GM12878 (cell line): ENCODE data around the gene VDR. TPM values are rescaled to one million over a fixed set of nuclear protein-coding genes. Genes with fewer than 3 reads are reported as not detected.

ENCODE experiments used
- ATAC-seq: fragments of 200-7000 bp; cut with Tn5 transposase; 3 replicates; pipeline ENCODE4 v1.9.1; 2020; ENCODE audit warnings: mild to moderate bottlenecking, moderate library complexity
- BruUV-seq: library from RNA; stranded (reverse); fragments of 400-500 nt; replicated peaks from 2 replicates; lab custom pipeline; 2021; lab: Mats Ljungman, UMichigan
- CTCF ChIA-PET: fragments of 300-600 bp; sonication (Branson Sonifier 250); formaldehyde crosslinking; extraction: SDS; loops from one replicate; lab custom pipeline; 2021; ENCODE audit warnings: inconsistent platforms; lab: Yijun Ruan, JAX
- POLR2A ChIA-PET: fragments of 350-600 bp; formaldehyde crosslinking; extraction: SDS; loops from one replicate; lab custom pipeline; 2021; ENCODE audit warnings: inconsistent platforms; lab: Charles Lee
- RAD21 ChIA-PET: fragments of 300-600 bp; sonication (Branson Sonifier 250); formaldehyde crosslinking; loops from one replicate; lab custom pipeline; 2023; ENCODE audit warnings: antibody characterized with exemption; ENCODE audit not compliant: unreplicated experiment; lab: Charles Lee
- SMC1A ChIA-PET: fragments of 300-600 bp; sonication (Branson Sonifier 250); formaldehyde crosslinking; loops from one replicate; lab custom pipeline; 2023; ENCODE audit not compliant: unreplicated experiment, uncharacterized antibody; lab: Charles Lee
- DNase-seq: peaks from one replicate; pipeline ENCODE4 v3.0.0-alpha.2; 2011; ENCODE audit warnings: low read depth, low spot score
- FAIRE-seq: peaks from 3 replicates; lab custom pipeline; 2011; peaks lifted over from hg19 to GRCh38; lab: Jason Lieb, UNC
- H2AFZ ChIP-seq: 2 replicates; pipeline ENCODE4 v1.6.0; 2011; ENCODE audit warnings: low read depth, low read length, control low read depth; ENCODE audit not compliant: control insufficient read depth
- H3K27ac ChIP-seq: 2 replicates; pipeline ENCODE4 v1.5.1; 2011; ENCODE audit warnings: control low read depth; ENCODE audit not compliant: control insufficient read depth, insufficient read depth
- H3K27me3 ChIP-seq, 2 experiments: replicated peaks in 1 of 2; 2 replicates each; pipeline versions ENCODE4 v1.6.0 to v1.6.1; 2011; ENCODE audit warnings: low read length in 1 of 2; ENCODE audit not compliant: control insufficient read depth in 2 of 2, insufficient read depth in 2 of 2
- H3K36me3 ChIP-seq, 2 experiments: 2 replicates each; pipeline ENCODE4 v1.5.1; 2011; ENCODE audit warnings: low read length in 1 of 2; ENCODE audit not compliant: control insufficient read depth in 2 of 2, insufficient read depth in 2 of 2
- H3K4me1 ChIP-seq: 2 replicates; pipeline ENCODE4 v1.6.1; 2011; ENCODE audit warnings: mild to moderate bottlenecking, low read length, moderate library complexity, mixed read lengths; ENCODE audit not compliant: control insufficient read depth, insufficient read depth
- H3K4me2 ChIP-seq: 2 replicates; pipeline ENCODE4 v1.6.0; 2011; ENCODE audit warnings: control low read depth; ENCODE audit not compliant: control insufficient read depth, insufficient read depth
- H3K4me3 ChIP-seq: fragments of 200-600 bp; sonication (generic); 2 replicates; pipeline ENCODE4 v1.5.1; 2016
- H3K79me2 ChIP-seq: 2 replicates; pipeline ENCODE4 v1.6.0; 2011; ENCODE audit warnings: low read length; ENCODE audit not compliant: control insufficient read depth, insufficient read depth
- H3K9ac ChIP-seq: 2 replicates; pipeline ENCODE4 v1.8.0; 2011; ENCODE audit warnings: low read length, control low read depth, mixed read lengths; ENCODE audit not compliant: control insufficient read depth, insufficient read depth
- H3K9me3 ChIP-seq: replicated peaks from 3 replicates; pipeline ENCODE4 v1.5.1; 2011; ENCODE audit warnings: mild to moderate bottlenecking, low read length; ENCODE audit not compliant: control insufficient read depth, insufficient read depth
- H4K20me1 ChIP-seq: 2 replicates; pipeline ENCODE4 v1.6.0; 2011; ENCODE audit not compliant: control insufficient read depth, insufficient read depth
- ATF7 ChIP-seq: fragments of 450-650 bp; IDR thresholded peaks from 2 replicates; pipeline ENCODE4 v1.6.1; 2016; ENCODE audit warnings: low read depth, mild to moderate bottlenecking
- CHD2 ChIP-seq: IDR thresholded peaks from 2 replicates; pipeline ENCODE4 v1.6.1; 2011; ENCODE audit warnings: low read depth, low read length, improper control_type of control experiment, borderline replicate concordance
- CHD4 ChIP-seq: fragments of 200-600 bp; sonication (generic); IDR thresholded peaks from 2 replicates; pipeline ENCODE4 v1.6.1; 2016; ENCODE audit warnings: mild to moderate bottlenecking
- CREB1 ChIP-seq: IDR thresholded peaks from 2 replicates; pipeline ENCODE4 v1.6.1; 2012; ENCODE audit warnings: low read depth, mild to moderate bottlenecking, inconsistent platforms
- DPF2 ChIP-seq: fragments of 450-650 bp; IDR thresholded peaks from 2 replicates; pipeline ENCODE4 v1.6.1; 2017; ENCODE audit warnings: mild to moderate bottlenecking
- IKZF2 ChIP-seq, 2 experiments: fragments of 450-650 bp; IDR thresholded peaks; 2 replicates each; pipeline ENCODE4 v1.6.1; 2017; ENCODE audit warnings: mild to moderate bottlenecking in 2 of 2, moderate library complexity in 2 of 2
- KAT2A ChIP-seq: conservative IDR thresholded peaks from 2 replicates; pipeline ENCODE4 v1.6.1; 2011; ENCODE audit warnings: low read depth, low read length; ENCODE audit not compliant: control insufficient read depth
- KDM1A ChIP-seq: fragments of 200-600 bp; sonication (generic); IDR thresholded peaks from 2 replicates; pipeline ENCODE4 v1.6.1; 2016; ENCODE audit warnings: borderline replicate concordance
- POLR2AphosphoS5 ChIP-seq: IDR thresholded peaks from 2 replicates; pipeline ENCODE4 v1.6.1; 2011; ENCODE audit warnings: mild to moderate bottlenecking, low read length, inconsistent platforms
- POU2F2 ChIP-seq: IDR thresholded peaks from 3 replicates; pipeline ENCODE4 v1.6.1; 2011; ENCODE audit warnings: low read depth, mild to moderate bottlenecking, low read length, borderline replicate concordance
- SPI1 ChIP-seq: IDR thresholded peaks from 2 replicates; pipeline ENCODE4 v1.6.1; 2011; ENCODE audit warnings: low read depth, mild to moderate bottlenecking, low read length, moderate library complexity, borderline replicate concordance; ENCODE audit not compliant: insufficient read depth
- USF1 ChIP-seq: IDR thresholded peaks from 2 replicates; pipeline ENCODE4 v1.6.1; 2011; ENCODE audit warnings: borderline replicate concordance, low read depth, mild to moderate bottlenecking, moderate library complexity, mixed read lengths, low read length; ENCODE audit not compliant: insufficient read depth; ENCODE audit errors: extremely low read length
- ZNF207 ChIP-seq: fragments of 450-650 bp; IDR thresholded peaks from 2 replicates; pipeline ENCODE4 v1.6.1; 2014; ENCODE audit warnings: antibody characterized with exemption, mild to moderate bottlenecking, borderline replicate concordance
- ZNF592 ChIP-seq: fragments of 450-650 bp; IDR thresholded peaks from 2 replicates; pipeline ENCODE4 v1.6.1; 2017; ENCODE audit warnings: mild to moderate bottlenecking, moderate library complexity
- WGBS: methylation state at CpG from one replicate; pipeline ENCODE4 v1.1.6; 2016; ENCODE audit warnings: low lambda C conversion rate; ENCODE audit not compliant: insufficient replicate concordance, insufficient coverage; ENCODE audit errors: missing lambda C conversion rate; 5-methylcytosine and 5-hydroxymethylcytosine counted together
- in situ Hi-C: fragments of 300-500 bp; cut with MboI; formaldehyde crosslinking; loops from 9 replicates; pipeline ENCODE4 v1.14.3; 2018; ENCODE audit warnings: mixed read lengths
- intact Hi-C: fragments of 100-400 bp; cut with micrococcal nuclease; formaldehyde crosslinking; loops from one replicate; pipeline ENCODE4 v1.14.2; 2022; ENCODE audit not compliant: unreplicated experiment
- polyA plus RNA-seq, 11 experiments: library from polyadenylated mRNA; depleted of rRNA in 4 of 11; unstranded in 6 of 11; stranded (reverse) in 5 of 11; fragments of >200 nt; fragmentation: Nextera tagmentation in 4 of 11; fragmentation: Illumina TruSeq in 1 of 11; extraction: Ambion mirVana in 4 of 11; extraction: Trizol in 1 of 11; gene quantifications; 1 replicate in 1 of 11; 2 replicates in 10 of 11; pipeline versions ENCODE4 v1.2.1 to v1.2.3, GENCODE V29; 2011 to 2016; ENCODE audit warnings: inconsistent platforms in 2 of 11, missing spikeins in 2 of 11, low read depth in 1 of 11
- total RNA-seq, 4 experiments: library from RNA; depleted of rRNA in 3 of 4; stranded (reverse); fragments of >200 nt in 3 of 4; fragmentation: Illumina TruSeq in 1 of 4; extraction: Trizol in 1 of 4; gene quantifications; 2 replicates each; pipeline versions ENCODE4 v1.2.1 to v1.2.3, GENCODE V29; 2013 to 2021
- TF ChIP-seq, protein P1 (sequence below): IDR thresholded peaks from 2 replicates; pipeline ENCODE4 v1.6.1; 2012; ENCODE audit warnings: low read depth, low read length, improper control_type of control experiment
- TF ChIP-seq, protein P2 (sequence below): fragments of 450-650 bp; IDR thresholded peaks from 2 replicates; pipeline ENCODE4 v1.6.1; 2017; ENCODE audit warnings: antibody characterized with exemption, mild to moderate bottlenecking, moderate library complexity

Gene VDR
- total and polyA plus RNA-seq, 10 of the 15 experiments (the other 5 are each of a cell fraction or from before 2014, with no cell fraction given), result 0.27 to 7.9 (median 3.0) TPM

GRCh38 chr12:47907851-47908454, 3.2 kb upstream of the VDR start:
- H3K4me3 ChIP-seq, result no peak overlapping the region
- in situ Hi-C loops, result no loop called here
- no peak for TF ChIP-seq CHD4
- no peak for TF ChIP-seq ZNF592
- no peak for TF ChIP-seq CREB1
- TF ChIP-seq USF1, result no peak
- no peak for TF ChIP-seq KAT2A
- TF ChIP-seq POU2F2, result no peak
- no peak for TF ChIP-seq CHD2
- TF ChIP-seq ZNF207, result no peak
- no peak for TF ChIP-seq ATF7
- TF ChIP-seq, protein P1, sequence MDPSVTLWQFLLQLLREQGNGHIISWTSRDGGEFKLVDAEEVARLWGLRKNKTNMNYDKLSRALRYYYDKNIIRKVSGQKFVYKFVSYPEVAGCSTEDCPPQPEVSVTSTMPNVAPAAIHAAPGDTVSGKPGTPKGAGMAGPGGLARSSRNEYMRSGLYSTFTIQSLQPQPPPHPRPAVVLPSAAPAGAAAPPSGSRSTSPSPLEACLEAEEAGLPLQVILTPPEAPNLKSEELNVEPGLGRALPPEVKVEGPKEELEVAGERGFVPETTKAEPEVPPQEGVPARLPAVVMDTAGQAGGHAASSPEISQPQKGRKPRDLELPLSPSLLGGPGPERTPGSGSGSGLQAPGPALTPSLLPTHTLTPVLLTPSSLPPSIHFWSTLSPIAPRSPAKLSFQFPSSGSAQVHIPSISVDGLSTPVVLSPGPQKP, result no peak
- TF ChIP-seq POLR2AphosphoS5, result no peak
- no peak for TF ChIP-seq SPI1
- TF ChIP-seq KDM1A, result no peak
- TF ChIP-seq, protein P2, sequence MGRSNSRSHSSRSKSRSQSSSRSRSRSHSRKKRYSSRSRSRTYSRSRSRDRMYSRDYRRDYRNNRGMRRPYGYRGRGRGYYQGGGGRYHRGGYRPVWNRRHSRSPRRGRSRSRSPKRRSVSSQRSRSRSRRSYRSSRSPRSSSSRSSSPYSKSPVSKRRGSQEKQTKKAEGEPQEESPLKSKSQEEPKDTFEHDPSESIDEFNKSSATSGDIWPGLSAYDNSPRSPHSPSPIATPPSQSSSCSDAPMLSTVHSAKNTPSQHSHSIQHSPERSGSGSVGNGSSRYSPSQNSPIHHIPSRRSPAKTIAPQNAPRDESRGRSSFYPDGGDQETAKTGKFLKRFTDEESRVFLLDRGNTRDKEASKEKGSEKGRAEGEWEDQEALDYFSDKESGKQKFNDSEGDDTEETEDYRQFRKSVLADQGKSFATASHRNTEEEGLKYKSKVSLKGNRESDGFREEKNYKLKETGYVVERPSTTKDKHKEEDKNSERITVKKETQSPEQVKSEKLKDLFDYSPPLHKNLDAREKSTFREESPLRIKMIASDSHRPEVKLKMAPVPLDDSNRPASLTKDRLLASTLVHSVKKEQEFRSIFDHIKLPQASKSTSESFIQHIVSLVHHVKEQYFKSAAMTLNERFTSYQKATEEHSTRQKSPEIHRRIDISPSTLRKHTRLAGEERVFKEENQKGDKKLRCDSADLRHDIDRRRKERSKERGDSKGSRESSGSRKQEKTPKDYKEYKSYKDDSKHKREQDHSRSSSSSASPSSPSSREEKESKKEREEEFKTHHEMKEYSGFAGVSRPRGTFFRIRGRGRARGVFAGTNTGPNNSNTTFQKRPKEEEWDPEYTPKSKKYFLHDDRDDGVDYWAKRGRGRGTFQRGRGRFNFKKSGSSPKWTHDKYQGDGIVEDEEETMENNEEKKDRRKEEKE, result no peak
- no peak for TF ChIP-seq IKZF2 (IDR thresholded peaks at IDR 0.05)
- TF ChIP-seq DPF2, result no peak

More at GRCh38 chr12:47907851-47908454, 3.2 kb upstream of the VDR start:
- CTCF ChIA-PET, result no interaction called here
- POLR2A ChIA-PET, result no interaction called here
- Histone ChIP-seq H3K79me2 (no peaks in the 10 kb centered on the region), H4K20me1 (no peaks in the 10 kb centered on the region), H3K27ac (no peak overlapping the region), H3K27me3 (peaks cover 5 to 7% of the 10 kb centered on the region in 2 experiments; a peak in 2 of 4 replicates), H2AFZ (no peak overlapping the region), H3K36me3 (no peaks in the 10 kb centered on the region), H3K9ac (no peak overlapping the region), H3K4me1 (peaks cover 14% of the 10 kb centered on the region), H3K9me3 (no peaks in the 10 kb centered on the region), H3K4me2 (no peak overlapping the region)
- no peak for DNase-seq
- BruUV-seq, result no TSS peak
- RAD21 ChIA-PET, result no interaction called here
- no peak for FAIRE-seq
- intact Hi-C loops, result no loop called here
- whole genome bisulfite sequencing, result 28% methylated on average over 4 of the region's 4 CpGs
- SMC1A ChIA-PET, result no interaction called here
- ATAC-seq, result no peak
